Renal cortex interstitium (tissue), 15 donors: ENCODE data around the gene THBS4. TPM values are rescaled to one million over a fixed set of nuclear protein-coding genes. Genes with fewer than 3 reads are reported as not detected.

Experiments used
- DNase-seq, 11 donors: peaks; one replicate each; pipeline ENCODE4 v3.0.0-alpha.2; 2013; ENCODE audit warnings: low read depth in 9 of 11, low spot score in 4 of 11; ENCODE audit errors: extremely low read depth in 1 of 11
- long read RNA-seq, 16 experiments: transcript quantifications; one replicate each; lab custom pipeline, GENCODE V29; 2026
- polyA plus RNA-seq, 3 donors: library from polyadenylated mRNA; unstranded; fragments of 120-200 nt; gene quantifications; one replicate each; pipeline ENCODE4 v1.2.1, GENCODE V29; 2013; ENCODE audit not compliant: insufficient read length in 3 of 3

Gene THBS4
- 10 to 100 TPM; 14.2 to 18.8 (median 18.6) TPM for polyA plus RNA-seq
- long read RNA-seq, donor 1, result 0 reads
- long read RNA-seq, donor 2, result 0 reads
- long read RNA-seq, donor 3, partial matches to known transcripts, result 0 of 1 reads
- long read RNA-seq, donor 3, other reads (novel, unspliced or antisense), result 0 of 1 reads
- long read RNA-seq, donor 4, partial matches to known transcripts, result 6 of 13 reads
- long read RNA-seq, donor 4, other reads (novel, unspliced or antisense), result 7 of 13 reads
- long read RNA-seq, donor 5, result 0 reads
- long read RNA-seq, donor 6, result 0 reads
- long read RNA-seq, donor 7, partial matches to known transcripts, result 0 of 3 reads
- long read RNA-seq, donor 7, other reads (novel, unspliced or antisense), result 0 of 3 reads
- long read RNA-seq, donor 8, result 0 reads
- long read RNA-seq, donor 9, partial matches to known transcripts, result 0 of 2 reads
- long read RNA-seq, donor 9, other reads (novel, unspliced or antisense), result 0 of 2 reads
- long read RNA-seq, donor 10, partial matches to known transcripts, result 0 of 1 reads
- long read RNA-seq, donor 10, other reads (novel, unspliced or antisense), result 0 of 1 reads
- long read RNA-seq, donor 11, partial matches to known transcripts, result 0 of 1 reads
- long read RNA-seq, donor 11, other reads (novel, unspliced or antisense), result 0 of 1 reads
- long read RNA-seq, donor 12, result 0 reads
- long read RNA-seq, donor 13, result 0 reads
- long read RNA-seq, donor 14, result 0 reads
- long read RNA-seq, donor 15, result 0 reads
- long read RNA-seq, donor 16, result 0 reads

DNA sequence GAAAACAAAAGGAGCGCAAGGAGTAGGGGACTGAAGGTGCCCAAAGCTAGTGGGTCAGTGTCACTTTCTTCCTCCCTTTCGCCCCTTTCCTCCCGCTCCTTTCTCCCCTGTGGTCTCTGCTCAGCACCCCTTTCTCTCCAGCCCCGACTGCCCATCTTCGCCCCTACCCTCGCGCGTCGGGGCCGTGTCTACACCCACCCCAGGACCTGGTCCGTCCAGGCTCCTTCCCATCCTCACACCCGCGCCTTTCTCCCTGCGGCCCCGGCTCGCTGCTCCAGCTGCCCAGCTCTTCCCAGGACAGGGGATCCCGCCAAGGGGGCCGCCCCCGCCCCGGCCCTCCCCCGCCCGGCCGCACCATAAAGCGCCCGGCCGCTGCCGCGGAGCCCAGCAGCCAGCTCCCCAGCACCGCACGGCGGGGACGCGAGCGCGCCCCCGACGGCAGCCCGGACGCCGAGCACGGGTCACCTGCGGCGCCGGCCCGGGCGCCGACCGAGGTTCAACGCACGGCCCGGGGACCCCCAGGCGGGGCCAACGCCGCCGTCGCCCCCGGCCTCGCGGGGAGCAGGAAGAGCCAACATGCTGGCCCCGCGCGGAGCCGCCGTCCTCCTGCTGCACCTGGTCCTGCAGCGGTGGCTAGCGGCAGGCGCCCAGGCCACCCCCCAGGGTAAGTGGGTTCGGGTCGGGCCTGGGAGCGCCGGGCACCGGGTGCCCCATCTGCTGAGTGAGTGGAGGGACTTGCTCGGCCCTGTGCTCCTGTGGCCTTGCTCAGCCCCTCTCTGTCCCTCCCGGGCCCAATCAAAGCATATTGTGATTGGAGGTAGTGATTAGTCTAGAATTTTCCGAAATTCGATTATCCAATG is at the start of gene THBS4:
Gene THBS4, plus strand, starts transcription at position 387 of the 860 bp plus-strand sequence. Its CDS starts 190 bp downstream, at position 577.
- peak in 1 of 11 donors; percentile 4 for DNase-seq

DNA sequence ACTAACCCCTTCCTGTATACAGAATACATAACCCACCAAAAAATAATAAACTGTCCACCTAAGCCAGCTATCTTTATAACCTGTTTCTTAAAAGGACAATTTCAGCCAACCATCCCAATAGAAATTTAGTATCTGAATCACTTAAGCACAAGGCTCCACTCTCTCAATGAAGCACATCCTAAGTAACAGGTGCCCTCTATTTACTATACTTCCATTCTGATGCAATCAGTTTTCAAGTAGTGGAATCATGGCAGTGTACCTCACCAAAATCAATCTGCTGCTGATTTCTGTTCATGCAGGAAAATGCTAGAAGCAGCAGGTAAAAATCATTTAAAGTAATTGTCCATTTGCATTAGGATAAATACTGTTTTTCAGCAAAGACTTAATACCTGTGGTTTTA is 48.9 kb upstream of the THBS4 start:
- no peak for DNase-seq

DNA sequence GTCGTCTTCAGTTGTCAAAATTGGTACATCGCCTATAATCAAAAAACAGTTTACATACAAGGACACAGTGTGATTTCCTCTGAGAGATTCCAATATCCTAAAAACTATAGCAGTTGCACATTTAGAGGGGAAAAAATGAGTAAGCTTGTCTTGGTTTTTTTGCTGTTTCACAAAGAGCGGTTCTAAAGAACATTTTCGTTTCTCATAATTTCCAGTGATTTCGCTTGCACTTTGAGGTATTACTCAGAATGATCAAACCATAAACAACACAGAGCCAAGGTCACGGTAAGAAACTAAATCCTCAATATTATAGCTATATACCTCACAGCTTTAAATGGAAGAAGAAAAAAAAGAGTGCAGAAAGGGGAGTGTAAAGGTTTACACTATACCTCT is 44.9 kb upstream of the THBS4 start:
- peak in 1 of 11 donors; percentile 2 for DNase-seq

DNA sequence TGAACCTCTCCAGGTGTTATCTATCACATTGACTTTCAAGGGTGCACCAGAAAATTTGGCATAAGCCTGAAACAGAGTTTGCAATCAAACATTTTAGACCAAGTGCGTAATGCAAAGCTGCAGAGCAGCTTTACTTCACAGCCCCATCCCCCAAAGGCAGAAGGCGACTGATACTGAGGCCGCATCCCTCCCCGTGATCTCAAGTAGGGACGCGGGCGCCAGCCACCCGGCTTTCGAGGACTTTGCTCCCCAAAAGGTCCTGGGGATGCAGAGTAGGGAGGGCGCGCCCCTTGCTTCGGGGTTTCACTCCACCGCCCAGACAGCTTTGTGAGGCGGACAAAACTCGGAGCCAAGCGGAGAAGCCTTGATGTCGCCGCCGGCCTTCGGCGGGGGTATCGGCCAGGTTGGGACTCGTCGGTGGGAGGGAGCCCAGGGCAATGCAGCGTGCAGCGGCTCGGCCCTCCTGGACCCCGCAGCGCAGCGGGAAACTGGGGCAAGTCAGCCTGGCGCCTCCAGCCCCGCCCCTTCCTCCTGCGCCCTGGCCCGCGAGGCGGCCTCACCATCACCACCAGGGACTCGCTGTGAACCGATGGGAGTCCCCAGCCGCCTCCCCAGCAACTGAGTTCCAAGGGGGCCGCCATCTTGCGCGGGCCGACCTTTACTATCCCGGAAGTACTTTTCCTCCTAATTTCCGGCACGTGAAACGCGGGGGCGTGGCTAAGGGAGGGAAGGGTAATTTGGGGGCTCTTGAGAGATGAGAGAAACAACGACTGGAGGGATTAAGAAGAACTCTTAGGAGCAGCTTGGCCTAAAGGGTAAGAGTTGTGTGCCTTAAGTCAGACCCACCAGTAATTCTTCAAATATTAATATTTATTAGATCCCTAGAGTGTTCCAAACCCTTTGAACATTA is 44.3 kb upstream of the THBS4 start, which contains the start of gene MTX3:
Gene MTX3, minus strand, starts transcription at position 665 of the 910 bp plus-strand sequence. Its CDS starts 24 bp downstream, at position 641.
- DNase-seq, result peak; percentile 64 to 91 (median 76)

DNA sequence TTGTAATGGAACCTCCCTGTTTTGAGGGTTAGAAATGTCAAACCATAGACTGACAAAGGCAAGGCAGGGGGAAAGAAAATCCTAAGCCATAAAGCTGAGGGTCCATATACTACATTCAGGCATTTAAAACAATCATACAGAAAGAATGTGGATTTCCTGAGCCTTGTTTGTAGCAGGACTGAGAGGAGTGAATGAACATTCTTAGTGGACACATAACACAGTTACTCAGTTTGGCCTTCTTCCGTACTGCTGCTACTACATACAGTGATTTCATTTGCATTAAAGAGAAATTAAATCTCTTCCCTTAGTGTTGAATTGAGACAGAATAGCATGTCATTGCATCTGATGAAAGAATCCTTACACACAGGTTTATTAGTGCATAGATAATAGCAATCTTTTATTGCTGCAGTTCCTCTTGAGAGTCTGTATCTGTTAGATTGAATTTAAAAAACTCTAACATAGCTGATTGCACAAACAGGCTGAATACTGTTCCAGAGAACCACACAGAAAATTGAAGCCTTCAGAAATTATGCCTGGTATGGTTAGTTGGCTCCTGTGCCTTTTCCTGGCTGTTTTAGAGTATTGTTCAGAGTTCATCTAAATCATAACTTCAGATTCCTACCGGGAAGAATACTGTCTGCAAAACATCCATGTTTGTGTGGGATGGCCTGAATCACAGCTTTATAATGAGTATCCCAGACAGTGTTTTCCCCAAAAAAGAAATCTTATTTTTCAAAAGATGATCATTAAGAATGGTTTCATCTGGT is 42.1 kb upstream of the THBS4 start:
- no peak for DNase-seq

DNA sequence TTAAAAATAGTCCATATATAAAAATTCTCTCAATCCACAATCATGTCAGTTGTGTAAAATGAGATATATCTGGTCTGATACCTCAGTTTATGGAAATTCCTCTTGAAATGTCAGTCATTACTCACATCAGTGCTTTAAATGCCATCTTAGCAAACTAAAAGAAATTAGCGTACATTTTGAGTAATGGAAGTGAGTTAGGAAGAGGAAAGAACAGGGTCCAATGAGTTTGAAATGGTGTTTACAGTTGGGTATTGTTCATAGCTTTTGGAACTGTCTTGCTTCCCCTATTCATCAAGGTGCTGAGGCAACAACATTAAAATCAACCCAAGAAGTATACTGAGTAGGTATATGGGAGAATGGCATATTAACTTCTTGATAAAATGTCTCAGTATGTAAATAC is 35.4 kb upstream of the THBS4 start:
- no peak for DNase-seq

DNA sequence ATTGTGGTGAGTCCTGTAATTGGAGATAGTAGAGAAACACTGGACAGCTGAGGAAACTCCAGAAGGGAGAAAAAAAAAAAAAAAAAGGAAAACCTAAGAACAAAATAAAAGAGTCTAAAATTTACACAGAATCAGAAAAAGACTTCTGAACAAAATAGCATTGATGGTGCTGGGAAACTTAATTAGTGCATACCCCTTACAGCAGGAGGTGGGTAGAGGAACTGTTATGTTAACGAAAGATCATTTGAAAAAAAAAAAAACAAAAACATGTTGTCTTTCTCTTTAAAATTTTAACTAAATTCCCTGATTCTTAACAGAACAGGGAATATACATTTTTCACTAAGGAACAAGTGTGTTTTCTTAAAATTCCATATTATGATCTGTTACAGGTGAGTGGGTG is 32.5 kb upstream of the THBS4 start:
- DNase-seq, result no peak

DNA sequence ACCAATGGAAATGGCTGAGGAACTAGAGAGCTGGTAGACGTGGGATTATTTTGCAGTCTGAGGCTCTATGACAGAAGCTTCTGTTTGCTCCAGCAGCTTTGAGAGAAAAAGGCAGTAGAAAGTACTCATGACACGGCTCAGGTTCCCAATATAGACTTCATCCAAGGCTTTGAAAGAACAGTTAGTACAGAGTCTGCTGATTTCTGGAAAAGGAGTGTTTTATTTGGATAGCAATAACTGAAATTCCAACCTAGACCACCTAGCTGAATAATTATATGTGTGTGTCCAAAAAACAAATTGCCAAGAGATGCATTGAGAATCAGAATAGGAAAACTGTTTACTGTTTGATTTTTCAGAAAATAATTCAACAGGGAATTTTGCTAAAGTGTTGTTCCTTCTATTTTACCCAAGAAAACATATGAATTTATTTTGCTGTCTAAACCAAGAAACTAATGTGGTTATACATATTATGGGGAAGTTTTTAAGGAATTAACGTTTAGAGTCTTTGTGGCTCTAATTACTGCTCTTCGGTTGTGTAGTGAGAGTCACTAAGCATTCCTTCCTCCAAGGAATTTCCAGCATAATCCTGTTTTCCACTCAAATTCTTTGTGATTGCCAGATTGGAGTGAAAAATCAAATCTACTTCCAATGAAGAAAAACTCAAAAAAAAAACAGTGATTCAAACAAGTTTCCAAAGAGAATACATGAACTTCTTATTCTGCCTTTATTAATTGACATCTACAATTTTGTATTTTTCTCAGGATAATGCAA is 26.0 kb upstream of the THBS4 start:
- no peak for DNase-seq

DNA sequence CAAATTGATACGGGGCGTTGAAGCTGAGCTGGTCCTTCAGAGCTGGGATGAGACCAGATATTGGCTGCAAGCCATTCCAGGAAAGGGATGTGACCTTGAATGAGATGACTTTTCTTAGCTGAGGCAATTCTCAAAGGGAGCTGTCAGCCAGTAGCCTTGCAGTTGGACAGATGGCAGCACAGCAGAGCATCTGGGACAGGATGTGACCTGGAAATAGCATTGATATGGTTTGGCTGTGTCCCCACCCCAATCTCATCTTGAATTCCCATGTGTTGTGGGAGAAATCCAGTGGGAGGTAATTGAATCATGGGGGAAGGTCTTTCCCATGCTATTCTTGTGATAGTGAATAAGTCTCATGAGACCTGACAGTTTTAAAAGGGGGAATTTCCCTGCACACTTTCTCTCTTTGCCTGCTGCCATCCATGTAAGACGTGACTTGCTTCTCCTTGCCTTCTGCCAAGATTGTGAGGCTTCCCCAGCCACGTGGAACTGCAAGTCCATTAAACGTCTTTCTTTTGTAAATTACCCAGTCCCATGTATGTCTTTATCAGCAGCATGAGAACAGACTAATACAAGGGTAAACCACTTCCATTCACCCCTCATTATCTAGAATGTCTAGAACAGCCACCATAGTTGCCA is 24.3 kb upstream of the THBS4 start:
- no peak for DNase-seq

DNA sequence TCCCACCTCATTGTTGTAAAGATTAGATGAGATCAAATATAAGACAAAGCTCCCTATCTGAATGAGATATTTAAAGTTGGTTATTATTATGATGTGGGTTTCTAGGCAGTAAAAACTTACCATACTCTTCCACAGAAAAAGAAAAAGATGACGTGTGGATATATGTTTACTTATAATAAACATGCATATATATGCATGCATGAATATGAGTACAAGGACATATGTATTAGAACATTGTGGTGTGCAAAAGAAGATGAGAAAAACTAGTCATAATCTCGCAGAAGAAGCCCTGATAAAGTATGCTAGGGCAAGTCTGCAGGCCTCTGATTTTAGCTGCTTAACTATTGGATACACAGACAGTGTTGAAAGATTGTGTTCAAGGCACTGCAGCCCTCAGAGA is 10.1 kb upstream of the THBS4 start:
- DNase-seq, result no peak

DNA sequence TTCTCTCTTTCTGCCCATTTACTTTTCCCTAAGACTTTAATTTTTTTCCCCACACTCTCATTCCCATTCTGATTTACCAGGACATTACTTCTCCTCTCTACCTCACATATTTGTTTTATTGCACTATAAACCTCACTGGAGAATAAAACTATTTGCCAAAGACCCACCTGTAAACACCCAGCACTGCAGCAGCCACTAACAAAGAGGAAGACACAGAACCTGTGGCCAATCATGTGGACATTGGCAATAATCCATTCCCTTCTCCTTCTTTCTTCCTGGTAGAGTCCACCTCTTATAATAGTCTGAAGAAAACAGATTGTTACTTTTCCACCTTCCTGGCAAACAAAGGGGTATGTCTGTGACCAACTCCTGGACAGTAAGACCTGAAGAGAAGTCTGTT is 8.3 kb upstream of the THBS4 start:
- no peak for DNase-seq

DNA sequence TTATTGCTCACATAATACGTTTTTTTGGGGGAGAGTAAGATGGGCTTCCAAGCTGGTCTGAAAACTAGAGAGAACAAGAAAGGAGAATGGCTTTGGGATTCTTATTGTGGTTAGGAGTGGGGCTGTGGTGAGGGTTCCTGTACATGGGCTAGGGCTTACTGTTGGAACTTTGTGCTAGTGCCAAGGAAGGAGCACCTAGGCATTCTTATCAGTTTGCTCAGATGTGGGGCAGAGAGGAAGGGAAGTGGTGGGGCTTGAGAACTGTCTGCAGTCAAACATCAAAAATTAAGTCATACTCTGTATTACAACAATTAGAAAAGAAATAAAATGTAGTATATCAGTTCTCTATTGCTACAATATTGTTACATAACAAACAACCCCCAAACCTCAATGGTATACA is 4.0 kb upstream of the THBS4 start:
- DNase-seq, result no peak

DNA sequence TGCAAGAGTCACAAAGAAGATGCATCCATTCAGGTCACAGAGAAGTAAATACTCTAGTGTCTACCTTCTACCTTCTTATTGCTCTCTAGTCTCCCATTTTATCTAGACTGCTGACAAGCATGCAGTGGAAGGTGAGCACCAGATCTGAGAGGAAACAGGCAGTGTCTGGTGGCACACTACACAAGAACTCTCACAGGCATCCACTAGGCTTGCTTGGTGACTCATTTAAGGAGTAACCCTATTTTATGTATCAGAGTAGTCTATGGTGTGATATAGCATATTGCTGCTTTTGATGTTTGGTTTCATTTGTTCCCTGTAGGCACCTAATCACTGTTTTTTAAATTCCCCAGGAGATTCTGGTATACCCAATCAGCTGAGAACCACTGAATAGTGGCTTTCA is 1.6 kb upstream of the THBS4 start:
- no peak for DNase-seq

DNA sequence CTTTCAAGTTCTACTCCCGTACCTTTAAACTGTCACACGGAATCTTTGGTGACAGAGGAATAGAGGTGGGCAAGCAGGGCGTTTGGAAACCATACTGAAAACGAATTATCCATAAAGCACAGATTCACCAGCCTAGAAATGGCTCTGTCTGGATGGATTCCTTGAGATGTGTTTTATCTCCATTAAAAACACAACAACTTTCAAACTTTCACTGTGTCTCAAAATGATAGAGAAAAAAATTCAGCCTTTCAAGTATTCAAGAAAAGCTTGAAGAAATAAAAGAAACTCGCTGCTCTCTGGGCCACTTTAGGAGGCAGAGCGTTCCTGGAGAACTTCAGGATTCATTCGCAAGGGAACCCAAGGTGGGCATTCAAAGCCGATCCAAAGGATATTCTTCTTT is 589 bp upstream of the THBS4 start:
- DNase-seq, result no peak

DNA sequence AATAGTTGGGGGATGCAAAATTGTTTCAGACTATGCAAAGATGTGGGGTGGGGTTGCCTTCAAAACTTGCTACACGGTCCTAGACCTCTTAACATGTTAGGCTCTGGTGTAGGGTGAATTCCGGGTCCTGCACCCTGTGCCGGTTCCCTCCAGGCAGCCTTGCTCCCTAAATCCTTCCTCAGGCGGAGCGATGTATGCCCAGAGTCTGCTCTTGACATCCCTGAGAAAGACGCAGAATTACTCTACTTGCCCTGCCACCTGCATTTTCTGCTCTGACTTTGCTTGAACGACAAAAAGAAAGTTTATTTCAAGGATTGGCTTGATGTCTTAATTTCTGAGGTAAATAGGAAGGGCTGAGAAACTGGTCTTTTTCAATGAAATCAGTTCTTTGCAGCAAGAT is 691 bp downstream of the THBS4 start:
- no peak for DNase-seq

DNA sequence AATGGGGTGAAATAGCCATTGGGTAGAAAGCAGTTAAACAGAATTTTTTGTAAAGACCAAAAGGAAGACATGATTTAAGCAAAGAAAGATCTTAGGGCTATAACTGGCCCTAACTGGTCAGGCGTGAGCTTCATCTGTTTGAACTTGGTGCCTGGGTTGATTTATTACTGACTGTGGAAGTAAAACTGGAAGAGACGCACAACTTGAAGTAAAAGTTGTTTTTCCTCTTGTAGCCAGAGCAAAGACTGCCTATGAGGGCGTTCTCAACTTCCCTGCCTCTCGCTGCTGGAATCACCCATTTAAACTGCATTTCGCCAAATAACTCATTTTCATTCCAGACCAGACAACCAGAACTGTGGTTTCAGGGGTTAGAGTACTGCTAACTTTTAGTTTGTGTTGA is 1.5 kb downstream of the THBS4 start:
- peak in 3 of 11 donors; percentile 15 to 31 (median 31) for DNase-seq

DNA sequence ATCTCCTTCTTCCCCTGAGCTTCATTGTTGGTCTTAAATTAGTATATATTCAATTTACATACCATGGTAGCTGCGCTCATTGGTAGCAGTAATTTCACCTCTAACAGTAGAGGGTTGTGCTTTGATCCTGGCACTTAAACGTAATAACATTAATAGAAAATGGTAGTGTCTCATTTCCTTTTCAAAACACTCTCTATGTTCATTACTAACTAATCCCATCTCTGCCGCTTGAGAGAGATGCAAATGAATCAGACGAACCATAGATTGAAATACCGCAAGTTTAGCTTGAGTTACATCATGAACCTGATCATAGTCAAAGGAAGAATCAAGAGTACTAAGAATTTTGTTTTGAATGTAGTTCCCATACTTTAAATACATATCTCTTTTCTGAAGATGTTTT is 2.2 kb downstream of the THBS4 start:
- DNase-seq, result no peak
